IPS-18a (cell line): ENCODE results near the gene BBOX1.
"Not testable (repeated sequence)": the region's sequence is repeated elsewhere in the genome, so short reads cannot be mapped to it uniquely, and the experiment has no call there.

Experiments used
- H3K27ac ChIP-seq: one replicate; pipeline ENCODE4 v1.5.1; 2013; ENCODE audit warnings: low read length
- H3K27me3 ChIP-seq: one replicate; pipeline ENCODE4 v1.6.1; 2013; ENCODE audit warnings: mild to moderate bottlenecking, low read length; ENCODE audit not compliant: control insufficient read depth, insufficient read depth
- H3K36me3 ChIP-seq: one replicate; pipeline ENCODE4 v1.6.1; 2013; ENCODE audit warnings: low read depth, low read length; ENCODE audit not compliant: control insufficient read depth
- H3K4me1 ChIP-seq: one replicate; pipeline ENCODE4 v1.6.1; 2013; ENCODE audit warnings: low read depth, low read length; ENCODE audit not compliant: control insufficient read depth
- H3K4me3 ChIP-seq: one replicate; pipeline ENCODE4 v1.5.1; 2013; ENCODE audit warnings: low read length
- H3K9ac ChIP-seq: one replicate; pipeline ENCODE4 v1.6.1; 2013; ENCODE audit warnings: mild to moderate bottlenecking, low read length, moderate library complexity
- H3K9me3 ChIP-seq: one replicate; pipeline ENCODE4 v1.6.1; 2013; ENCODE audit warnings: low read depth, low read length; ENCODE audit not compliant: control insufficient read depth

Gene BBOX1

GRCh38 chr11:27112946-27113345 lies 72.3 kb downstream of the BBOX1 start:
- Histone ChIP-seq H3K4me1 (no peaks in the 10 kb centered on the region), H3K9ac (no peak overlapping the region)

GRCh38 chr11:27115051-27115650 lies 74.5 kb downstream of the BBOX1 start:
- Histone ChIP-seq H3K27me3 (no peaks in the 10 kb centered on the region), H3K4me3 (no peak overlapping the region), H3K9me3 (no peaks in the 10 kb centered on the region), H3K4me1 (no peaks in the 10 kb centered on the region), H3K36me3 (no peaks in the 10 kb centered on the region), H3K27ac (no peak overlapping the region), H3K9ac (no peak overlapping the region)

More at GRCh38 chr11:27112946-27113345, 72.3 kb downstream of the BBOX1 start:
- H3K9me3 ChIP-seq: no peaks in the 10 kb centered on the region
- no peaks in the 10 kb centered on the region for H3K36me3 ChIP-seq
- H3K4me3 ChIP-seq: no peak overlapping the region
- no peak overlapping the region for H3K27ac ChIP-seq
- H3K27me3 ChIP-seq: no peaks in the 10 kb centered on the region

GRCh38 chr11:27116684-27117083 lies 76.1 kb downstream of the BBOX1 start:
- H3K9ac ChIP-seq: no peak overlapping the region
- H3K9me3 ChIP-seq: no peaks in the 10 kb centered on the region
- H3K4me1 ChIP-seq: no peaks in the 10 kb centered on the region
- H3K27me3 ChIP-seq: no peaks in the 10 kb centered on the region
- no peak overlapping the region for H3K27ac ChIP-seq
- H3K36me3 ChIP-seq: no peaks in the 10 kb centered on the region
- H3K4me3 ChIP-seq: no peak overlapping the region

- H3K9me3 ChIP-seq: no peaks in the 10 kb centered on the region
- H3K27ac ChIP-seq: no peak overlapping the region
- H3K27me3 ChIP-seq: no peaks in the 10 kb centered on the region
- no peaks in the 10 kb centered on the region for H3K4me1 ChIP-seq
- no peaks in the 10 kb centered on the region for H3K36me3 ChIP-seq
- no peak overlapping the region for H3K4me3 ChIP-seq
- no peak overlapping the region for H3K9ac ChIP-seq
Observed at GRCh38 chr11:27118371-27118770, 77.8 kb downstream of the BBOX1 start.

GRCh38 chr11:27118949-27119348 lies 78.3 kb downstream of the BBOX1 start:
- H3K27me3 ChIP-seq: no peaks in the 10 kb centered on the region
- no peak overlapping the region for H3K27ac ChIP-seq
- H3K4me3 ChIP-seq: no peak overlapping the region
- no peak overlapping the region for H3K9ac ChIP-seq
- H3K4me1 ChIP-seq: no peaks in the 10 kb centered on the region
- H3K36me3 ChIP-seq: no peaks in the 10 kb centered on the region
- no peaks in the 10 kb centered on the region for H3K9me3 ChIP-seq

- H3K9me3 ChIP-seq: no peaks in the 10 kb centered on the region
- no peak overlapping the region for H3K4me3 ChIP-seq
- H3K27ac ChIP-seq: no peak overlapping the region
- H3K27me3 ChIP-seq: no peaks in the 10 kb centered on the region
- no peaks in the 10 kb centered on the region for H3K36me3 ChIP-seq
- H3K9ac ChIP-seq: no peak overlapping the region
- no peaks in the 10 kb centered on the region for H3K4me1 ChIP-seq
Observed at GRCh38 chr11:27119396-27119795, 78.8 kb downstream of the BBOX1 start.

GRCh38 chr11:27120211-27120610 lies 79.6 kb downstream of the BBOX1 start:
- Histone ChIP-seq H3K36me3 (no peaks in the 10 kb centered on the region), H3K4me1 (no peaks in the 10 kb centered on the region), H3K9ac (no peak overlapping the region), H3K27ac (no peak overlapping the region), H3K4me3 (no peak overlapping the region), H3K9me3 (no peaks in the 10 kb centered on the region), H3K27me3 (no peaks in the 10 kb centered on the region)

GRCh38 chr11:27122001-27122400 lies 81.4 kb downstream of the BBOX1 start:
- no peaks in the 10 kb centered on the region for H3K4me1 ChIP-seq
- H3K36me3 ChIP-seq: no peaks in the 10 kb centered on the region
- H3K27me3 ChIP-seq: no peaks in the 10 kb centered on the region
- no peaks in the 10 kb centered on the region for H3K9me3 ChIP-seq
- no peak overlapping the region for H3K4me3 ChIP-seq
- H3K27ac ChIP-seq: no peak overlapping the region
- no peak overlapping the region for H3K9ac ChIP-seq

- Histone ChIP-seq H3K27me3 (no peaks in the 10 kb centered on the region), H3K36me3 (no peaks in the 10 kb centered on the region), H3K4me3 (no peak overlapping the region), H3K4me1 (no peaks in the 10 kb centered on the region), H3K27ac (no peak overlapping the region), H3K9me3 (no peaks in the 10 kb centered on the region), H3K9ac (no peak overlapping the region)
Observed at GRCh38 chr11:27124514-27125264, 84.1 kb downstream of the BBOX1 start.

- Histone ChIP-seq H3K9me3 (no peaks in the 10 kb centered on the region), H3K27me3 (no peaks in the 10 kb centered on the region), H3K4me3 (no peak overlapping the region), H3K9ac (no peak overlapping the region), H3K4me1 (no peaks in the 10 kb centered on the region), H3K36me3 (no peaks in the 10 kb centered on the region), H3K27ac (no peak overlapping the region)
Observed at GRCh38 chr11:27129686-27130085, 89.1 kb downstream of the BBOX1 start.

GRCh38 chr11:27130806-27131205 lies 90.2 kb downstream of the BBOX1 start:
- H3K27ac ChIP-seq: no peak overlapping the region
- no peak overlapping the region for H3K9ac ChIP-seq
- H3K4me1 ChIP-seq: no peaks in the 10 kb centered on the region
- no peak overlapping the region for H3K4me3 ChIP-seq
- no peaks in the 10 kb centered on the region for H3K36me3 ChIP-seq
- H3K9me3 ChIP-seq: no peaks in the 10 kb centered on the region
- no peaks in the 10 kb centered on the region for H3K27me3 ChIP-seq

- H3K27me3 ChIP-seq, H3K9me3 ChIP-seq, H3K36me3 ChIP-seq, H3K4me3 ChIP-seq, H3K9ac ChIP-seq, H3K4me1 ChIP-seq, H3K27ac ChIP-seq: not testable (repeated sequence)
Observed at GRCh38 chr11:27135924-27136329, 95.3 kb downstream of the BBOX1 start.
